Choroid plexus epithelial cell (primary cell): Measurements from ENCODE around the gene ZNF532.

Source experiments
- DNase-seq: peaks from one replicate; pipeline ENCODE4 v3.0.0-alpha.2; 2010; ENCODE audit warnings: low read depth
- H3K4me3 ChIP-seq: 2 replicates; pipeline ENCODE4 v1.5.1; 2011; ENCODE audit warnings: low read depth, mild to moderate bottlenecking, control low read depth, low read length, moderate library complexity
- CTCF ChIP-seq: conservative IDR thresholded peaks from 2 replicates; pipeline ENCODE4 v1.5.1; 2011; ENCODE audit warnings: low read depth, mild to moderate bottlenecking, control low read depth, inconsistent platforms, low read length, moderate library complexity

Gene ZNF532

GRCh38 chr18:58859907-58860306 is 4.8 kb upstream of the ZNF532 start:
- DNase-seq = no peak
- TF ChIP-seq CTCF = no peak
- H3K4me3 ChIP-seq = no peak overlapping the region

GRCh38 chr18:58860747-58861231 is 3.9 kb upstream of the ZNF532 start:
- DNase-seq = peak; percentile 33
- no peak overlapping the region for H3K4me3 ChIP-seq
- no peak for TF ChIP-seq CTCF

DNA sequence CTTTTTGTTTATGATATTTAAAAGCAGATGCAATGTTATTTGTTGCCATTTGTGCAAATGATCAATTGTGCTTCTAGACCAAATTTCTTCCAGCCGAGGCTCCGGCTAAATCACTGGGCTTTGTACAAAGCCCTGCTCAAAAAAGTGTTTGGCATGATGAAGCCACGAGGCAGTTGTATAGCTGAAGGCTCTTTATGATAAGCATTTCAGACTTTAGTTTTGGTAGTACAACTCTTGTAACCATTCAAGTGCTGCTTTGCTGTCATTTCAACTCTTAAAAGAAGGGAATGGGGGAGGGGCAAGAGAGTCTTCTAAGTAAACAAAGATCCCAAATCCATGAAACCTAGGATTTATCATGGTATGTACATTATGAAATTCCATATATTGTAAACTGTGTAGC is 3.3 kb upstream of the ZNF532 start:
- no peak overlapping the region for H3K4me3 ChIP-seq
- no peak for TF ChIP-seq CTCF
- DNase-seq = no peak

DNA sequence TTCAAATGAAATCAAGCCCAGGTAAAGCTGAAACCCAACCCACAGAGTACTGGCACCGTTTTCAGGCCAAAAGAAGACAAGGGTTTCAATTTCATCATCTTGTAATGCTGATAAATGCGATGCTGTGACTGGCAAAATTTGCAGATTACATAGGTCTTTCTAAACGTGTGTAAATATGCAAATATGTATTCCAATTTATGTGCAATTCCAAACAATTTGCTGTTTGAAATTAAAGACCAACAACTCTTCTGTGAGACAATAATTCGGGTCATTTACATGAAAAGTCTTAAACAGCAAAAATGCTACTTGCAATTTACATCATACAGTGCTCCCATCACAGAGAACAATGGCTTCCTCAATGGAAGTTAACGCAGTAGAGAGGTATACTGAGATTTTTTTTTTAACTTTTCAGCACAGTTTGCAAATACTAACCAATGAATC is 2.8 kb upstream of the ZNF532 start:
- DNase-seq = no peak
- H3K4me3 ChIP-seq = no peak overlapping the region
- no peak for TF ChIP-seq CTCF

DNA sequence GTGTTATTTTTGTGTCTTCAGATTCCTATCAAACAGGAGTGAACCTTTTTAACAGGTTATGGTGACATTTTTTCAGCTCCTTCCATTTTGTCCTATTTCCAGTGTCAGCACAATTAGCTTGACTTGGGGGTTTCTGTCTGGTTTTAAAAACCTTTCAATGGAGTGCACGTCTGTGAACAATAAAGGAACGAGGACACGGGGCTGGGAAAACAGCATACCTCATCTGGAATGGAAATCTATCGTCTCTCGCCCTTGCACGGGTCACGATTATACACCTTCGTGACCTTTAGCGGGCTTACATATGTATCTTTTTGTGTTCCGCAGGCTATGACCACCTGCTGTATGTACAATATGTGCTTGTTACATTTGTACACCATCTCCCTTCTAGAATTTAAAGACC is 2.3 kb upstream of the ZNF532 start:
- TF ChIP-seq CTCF = no peak
- peak overlapping the region; percentile 5 for H3K4me3 ChIP-seq
- no peak for DNase-seq

DNA sequence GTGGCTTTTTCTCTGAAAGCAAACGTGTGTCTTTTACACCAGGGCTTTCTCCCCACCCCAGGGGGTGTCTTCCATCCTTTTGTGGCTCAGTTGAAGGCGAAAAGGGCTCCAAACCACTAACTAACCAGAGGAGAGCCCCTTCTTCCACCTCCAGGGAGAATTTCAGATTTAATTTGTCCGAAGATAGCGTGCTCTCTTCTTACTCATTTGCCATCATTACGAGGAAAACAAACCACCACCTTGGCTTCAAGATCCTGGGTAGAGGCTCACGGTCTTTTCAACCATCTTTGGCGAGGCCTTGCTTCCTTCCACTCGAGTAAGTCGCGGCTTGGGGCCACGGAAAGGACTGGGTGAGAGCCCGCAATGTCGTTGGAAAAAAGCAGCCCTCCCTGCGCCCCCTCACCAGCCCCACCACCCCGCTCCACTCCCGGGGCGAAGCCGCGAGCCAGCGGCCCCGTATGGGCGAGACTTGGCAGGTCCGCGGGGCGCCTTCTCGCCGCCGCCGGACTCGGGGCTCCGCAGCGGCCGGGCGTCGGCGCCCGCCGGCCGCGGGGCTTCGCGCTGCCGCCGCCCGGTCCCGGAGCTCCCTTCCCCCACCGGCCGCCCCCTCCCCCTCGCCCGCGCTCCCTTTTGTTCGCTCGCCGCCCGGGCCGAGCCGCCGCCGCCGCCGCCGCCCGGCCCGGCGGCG is 1.7 kb upstream of the ZNF532 start:
- no peak for TF ChIP-seq CTCF
- peak overlapping the region; percentile 60 for H3K4me3 ChIP-seq
- DNase-seq = peak; percentile 66

DNA sequence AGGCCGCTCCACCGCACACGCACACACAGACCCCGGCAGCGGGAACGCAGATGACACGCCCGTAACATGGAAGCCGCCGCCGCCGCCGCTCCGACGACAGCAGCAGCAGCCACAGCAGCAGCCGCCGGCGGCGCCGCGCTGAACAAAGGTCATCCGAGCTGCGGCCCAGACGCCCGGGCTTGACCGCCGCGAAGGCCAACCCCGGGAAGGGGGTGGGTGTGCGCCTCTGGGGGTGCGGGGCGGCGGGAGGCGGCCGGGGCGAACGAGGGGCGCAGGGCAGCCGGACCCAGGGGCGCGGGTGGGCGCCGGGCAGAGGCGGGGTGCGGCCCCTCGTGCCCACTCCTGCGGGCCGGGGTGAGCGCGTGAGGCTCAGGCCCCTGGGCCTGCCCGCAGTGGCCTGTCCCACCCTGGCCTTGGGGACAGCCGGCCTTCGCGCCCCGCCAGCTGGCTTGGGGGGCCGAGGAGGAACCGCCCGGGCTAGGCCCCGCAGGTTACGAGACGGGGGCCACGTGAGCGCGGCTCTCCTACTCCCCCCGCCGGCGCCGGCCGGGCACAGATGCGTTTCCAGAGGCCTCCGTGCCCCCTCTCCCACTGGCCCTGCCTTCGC is 1.0 kb upstream of the ZNF532 start:
- H3K4me3 ChIP-seq = peak overlapping the region; percentile 60
- DNase-seq = peak; percentile 55
- TF ChIP-seq CTCF = no peak
